Thymus (tissue), 11 donors: ENCODE results near the gene STAT5A. TPM values are rescaled to one million over a fixed set of nuclear protein-coding genes. Genes with fewer than 3 reads are reported as not detected.
A peak's percentile ranks its signal among the peaks of the same experiment; 100 is the strongest.

Source experiments
- DNase-seq, 9 donors: peaks; one replicate each; pipeline ENCODE4 v3.0.0-alpha.2; 2013; ENCODE audit warnings: low spot score in 9 of 9, low read depth in 6 of 9, missing footprints in 1 of 9
- H3K27ac ChIP-seq, 2 donors: one replicate each; pipeline ENCODE4 v1.5.1; 2013; ENCODE audit warnings: control low read depth in 1 of 2, low read depth in 1 of 2, low read length in 1 of 2, mild to moderate bottlenecking in 1 of 2, moderate library complexity in 1 of 2
- H3K27me3 ChIP-seq, 2 donors: one replicate each; pipeline ENCODE4 v1.5.1; 2013; ENCODE audit warnings: low read length in 1 of 2; ENCODE audit not compliant: control insufficient read depth in 2 of 2, insufficient read depth in 1 of 2
- H3K36me3 ChIP-seq, 2 donors: one replicate each; pipeline ENCODE4 v1.5.1; 2013; ENCODE audit warnings: low read length in 1 of 2, mild to moderate bottlenecking in 1 of 2, moderate library complexity in 1 of 2; ENCODE audit not compliant: control insufficient read depth in 2 of 2, insufficient read depth in 2 of 2
- H3K4me1 ChIP-seq, 2 donors: one replicate each; pipeline ENCODE4 v1.5.1; 2013; ENCODE audit warnings: low read length in 2 of 2; ENCODE audit not compliant: control insufficient read depth in 2 of 2, insufficient read depth in 2 of 2
- H3K4me3 ChIP-seq, 2 donors: one replicate each; pipeline ENCODE4 v1.5.1; 2013; ENCODE audit warnings: low read length in 2 of 2, control low read depth in 1 of 2, mild to moderate bottlenecking in 1 of 2
- H3K9me3 ChIP-seq, 2 donors: one replicate each; pipeline ENCODE4 v1.5.1; 2013; ENCODE audit warnings: low read length in 1 of 2, mild to moderate bottlenecking in 1 of 2; ENCODE audit not compliant: control insufficient read depth in 2 of 2, insufficient read depth in 1 of 2
- WGBS: extraction: QIAGEN DNeasy Blood & Tissue Kit; methylation state at CpG from one replicate; pipeline ENCODE4 v1.1.7; 2013; 5-methylcytosine and 5-hydroxymethylcytosine counted together
- polyA plus RNA-seq: library from polyadenylated mRNA; stranded (reverse); fragments of 200-250 nt; gene quantifications from one replicate; pipeline ENCODE4 v1.2.3, GENCODE V29; 2013
- total RNA-seq: library from RNA; stranded (reverse); fragments of 120-200 nt; gene quantifications from one replicate; pipeline ENCODE4 v1.2.4, GENCODE V29; 2013
- donor health status: healthy.

The STAT5A gene
- total and polyA plus RNA-seq, 2 donors: 37.6 to 47.4 TPM

GRCh38 chr17:42279776-42280630 is 8.3 kb upstream of the STAT5A start:
- 95% methylated on average over 4 of the region's 4 CpGs for WGBS
- Histone ChIP-seq H3K9me3 (peaks cover 0 to 6% of the 10 kb centered on the region in 2 donors), H3K27me3 (peaks cover 0 to 5% of the 10 kb centered on the region in 2 donors), H3K4me1 (peaks cover 5 to 32% of the 10 kb centered on the region in 2 donors), H3K36me3 (no peaks in the 10 kb centered on the region), H3K4me3 (no peak overlapping the region), H3K27ac (no peak overlapping the region)
- DNase-seq: no peak

GRCh38 chr17:42281571-42282096 is 6.7 kb upstream of the STAT5A start:
- 92% methylated on average over 7 of the region's 7 CpGs for WGBS
- no peak overlapping the region for H3K4me3 ChIP-seq
- H3K9me3 ChIP-seq: peaks cover 0 to 11% of the 10 kb centered on the region in 2 donors
- peaks cover 9 to 35% of the 10 kb centered on the region in 2 donors for H3K4me1 ChIP-seq
- DNase-seq: no peak
- peaks cover 0 to 4% of the 10 kb centered on the region in 2 donors for H3K27me3 ChIP-seq
- peak overlapping the region in 1 of 2 donors; percentile 18 for H3K27ac ChIP-seq
- no peaks in the 10 kb centered on the region for H3K36me3 ChIP-seq

DNA sequence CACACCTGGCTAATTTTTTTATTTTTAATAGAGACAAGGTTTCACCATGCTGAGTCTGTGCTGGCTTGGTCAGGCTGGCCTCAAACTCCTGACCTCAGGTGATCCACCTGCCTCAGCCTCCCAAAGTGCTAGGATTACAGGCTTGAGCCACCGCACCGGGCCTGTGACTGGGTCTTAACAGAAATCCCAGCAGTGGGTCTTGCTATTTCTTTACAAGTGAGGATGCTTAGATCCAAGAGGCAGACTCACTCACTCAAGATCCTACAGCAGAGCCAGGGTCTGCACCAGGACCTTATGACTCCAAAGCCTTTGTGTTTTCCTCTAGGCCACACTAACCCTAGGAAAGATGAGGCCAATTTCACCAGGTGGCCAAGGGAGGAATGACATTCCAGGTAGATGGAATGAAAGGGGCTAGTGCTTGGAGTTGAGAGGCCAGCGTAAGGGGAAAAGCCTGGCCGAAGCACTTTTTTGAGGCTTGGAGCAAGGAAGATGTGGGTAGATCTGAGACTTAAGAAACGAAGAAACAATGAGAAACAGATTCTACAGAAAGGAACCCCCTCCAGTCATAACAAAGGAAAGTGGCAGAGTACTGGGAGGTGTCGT is 5.7 kb upstream of the STAT5A start:
- Histone ChIP-seq H3K27me3 (peaks cover 0 to 2% of the 10 kb centered on the region in 2 donors), H3K4me3 (no peak overlapping the region), H3K36me3 (no peaks in the 10 kb centered on the region), H3K9me3 (peaks cover 0 to 11% of the 10 kb centered on the region in 2 donors), H3K27ac (no peak overlapping the region), H3K4me1 (peaks cover 14 to 36% of the 10 kb centered on the region in 2 donors)
- WGBS: 90% methylated on average over 6 of the region's 6 CpGs
- DNase-seq: no peak

- Histone ChIP-seq H3K36me3 (no peaks in the 10 kb centered on the region), H3K4me1 (peaks cover 20 to 41% of the 10 kb centered on the region in 2 donors), H3K4me3 (no peak overlapping the region), H3K9me3 (peaks cover 0 to 11% of the 10 kb centered on the region in 2 donors), H3K27me3 (peaks cover 0 to 9% of the 10 kb centered on the region in 2 donors), H3K27ac (no peak overlapping the region)
- WGBS: 96% methylated on average over 7 of the region's 7 CpGs
- no peak for DNase-seq
These were observed 4.9 kb upstream of the STAT5A start for GRCh38 chr17:42283241-42284023.

DNA sequence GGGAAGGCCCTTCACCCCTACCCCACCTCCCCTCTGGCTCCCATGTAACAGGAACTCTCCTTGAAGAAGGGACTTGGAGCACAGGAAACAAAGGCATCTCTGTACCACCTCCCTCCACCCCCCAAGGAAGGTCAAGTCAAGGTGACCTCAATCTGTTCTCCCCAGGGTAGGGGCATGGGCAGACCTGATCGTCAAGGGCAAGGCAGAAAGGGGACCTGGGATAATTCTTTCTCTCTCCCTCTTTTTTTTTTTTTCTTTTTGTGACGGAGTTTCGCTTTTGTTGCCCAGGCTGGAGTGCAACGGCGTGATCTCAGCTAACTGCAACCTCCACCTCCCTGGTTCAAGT is 4.3 kb upstream of the STAT5A start:
- Histone ChIP-seq H3K4me3 (no peak overlapping the region), H3K27me3 (peaks cover 0 to 15% of the 10 kb centered on the region in 2 donors), H3K4me1 (peaks cover 22 to 47% of the 10 kb centered on the region in 2 donors), H3K27ac (no peak overlapping the region), H3K9me3 (peaks cover 0 to 13% of the 10 kb centered on the region in 2 donors), H3K36me3 (no peaks in the 10 kb centered on the region)
- WGBS: 98% methylated on average over 5 of the region's 5 CpGs
- DNase-seq: no peak

GRCh38 chr17:42284566-42284965 is 3.7 kb upstream of the STAT5A start:
- Histone ChIP-seq H3K27ac (no peak overlapping the region), H3K9me3 (peaks cover 0 to 17% of the 10 kb centered on the region in 2 donors), H3K4me3 (no peak overlapping the region), H3K27me3 (peaks cover 2 to 18% of the 10 kb centered on the region in 2 donors), H3K36me3 (no peaks in the 10 kb centered on the region), H3K4me1 (peaks cover 27 to 52% of the 10 kb centered on the region in 2 donors)
- no peak for DNase-seq
- 98% methylated on average over 7 of the region's 7 CpGs for WGBS

- Histone ChIP-seq H3K27ac (no peak overlapping the region), H3K4me1 (peaks cover 27 to 62% of the 10 kb centered on the region in 2 donors), H3K27me3 (peaks cover 2 to 18% of the 10 kb centered on the region in 2 donors), H3K36me3 (peaks cover 0 to 5% of the 10 kb centered on the region in 2 donors), H3K9me3 (peaks cover 0 to 12% of the 10 kb centered on the region in 2 donors), H3K4me3 (no peak overlapping the region)
- DNase-seq: no peak
- 97% methylated on average over 11 of the region's 11 CpGs for WGBS
These were observed 2.8 kb upstream of the STAT5A start for GRCh38 chr17:42285346-42286050.

DNA sequence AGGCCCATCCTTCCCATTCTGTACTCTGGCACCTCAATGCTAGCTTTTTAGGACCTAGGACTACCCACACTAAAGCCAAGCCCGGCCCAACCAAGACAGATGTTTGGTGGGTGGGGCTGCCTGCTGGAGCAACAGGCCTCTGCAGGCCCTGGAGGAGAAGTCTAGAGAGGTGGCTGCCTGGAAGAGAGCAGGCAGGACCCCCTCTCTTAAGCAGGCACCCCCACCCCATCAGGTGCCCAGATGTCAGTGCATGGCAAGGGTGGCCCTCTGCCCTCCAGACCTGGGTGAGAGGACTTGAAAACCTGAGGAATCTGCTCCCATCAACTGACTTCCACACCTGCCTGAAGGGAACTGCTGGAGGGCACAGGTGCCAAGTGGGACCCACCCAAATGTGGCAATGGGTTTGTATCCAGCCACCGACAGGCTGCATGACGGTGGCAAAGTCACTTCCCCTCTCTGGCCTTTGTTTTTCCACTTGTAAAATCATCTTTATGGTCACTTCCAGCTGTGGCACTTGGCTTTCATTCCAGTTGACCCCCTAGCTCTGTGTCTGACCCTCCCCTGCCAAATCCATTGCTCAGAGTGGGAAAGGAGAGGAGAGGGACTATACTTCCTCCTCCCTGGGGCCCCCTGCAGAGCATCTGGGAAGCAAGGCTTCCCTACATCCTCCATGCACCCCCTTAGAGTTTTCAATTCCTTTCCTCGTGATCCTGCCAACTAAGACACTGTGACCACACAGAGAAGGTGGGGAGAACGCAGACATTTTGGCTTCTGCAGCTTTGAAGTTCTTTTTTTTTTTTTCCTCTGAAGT is 1.7 kb upstream of the STAT5A start:
- DNase-seq: peak in 2 of 9 donors; percentile 27 to 50
- Histone ChIP-seq H3K4me3 (peak overlapping the region in 1 of 2 donors; percentile 58), H3K9me3 (peaks cover 0 to 11% of the 10 kb centered on the region in 2 donors), H3K27me3 (peaks cover 2 to 18% of the 10 kb centered on the region in 2 donors), H3K27ac (peak overlapping the region; percentile 64 to 84), H3K4me1 (peaks cover 27 to 64% of the 10 kb centered on the region in 2 donors), H3K36me3 (peaks cover 3 to 10% of the 10 kb centered on the region in 2 donors)
- 11% methylated on average over 5 of the region's 5 CpGs for WGBS
